AG04449 (cell line): ENCODE measurements around the gene TPM1.

ENCODE experiments used
- CTCF ChIA-PET: fragments of 350-600 bp; formaldehyde crosslinking; extraction: SDS; loops from one replicate; lab custom pipeline; 2021; ENCODE audit warnings: antibody characterized with exemption; lab: Yijun Ruan, JAX
- POLR2A ChIA-PET: fragments of 400-600, 350-600 bp; formaldehyde crosslinking; extraction: SDS; loops from one replicate; lab custom pipeline; 2020; ENCODE audit warnings: antibody characterized with exemption, inconsistent platforms; lab: Yijun Ruan, JAX
- DNase-seq: peaks from one replicate; pipeline ENCODE4 v3.0.0-alpha.2; 2010; ENCODE audit warnings: low read depth, low spot score
- H3K4me3 ChIP-seq: 2 replicates; pipeline ENCODE4 v1.5.1; 2011; ENCODE audit warnings: low read depth, mild to moderate bottlenecking, control low read depth, low read length
- TF ChIP-seq, protein P1 (sequence below): IDR thresholded peaks from one replicate; pipeline ENCODE4 v1.5.1; 2011; ENCODE audit warnings: mild to moderate bottlenecking, moderate library complexity, low read length, control low read depth, inconsistent platforms; ENCODE audit not compliant: insufficient read depth; ENCODE audit errors: missing control alignments

The TPM1 gene

DNA sequence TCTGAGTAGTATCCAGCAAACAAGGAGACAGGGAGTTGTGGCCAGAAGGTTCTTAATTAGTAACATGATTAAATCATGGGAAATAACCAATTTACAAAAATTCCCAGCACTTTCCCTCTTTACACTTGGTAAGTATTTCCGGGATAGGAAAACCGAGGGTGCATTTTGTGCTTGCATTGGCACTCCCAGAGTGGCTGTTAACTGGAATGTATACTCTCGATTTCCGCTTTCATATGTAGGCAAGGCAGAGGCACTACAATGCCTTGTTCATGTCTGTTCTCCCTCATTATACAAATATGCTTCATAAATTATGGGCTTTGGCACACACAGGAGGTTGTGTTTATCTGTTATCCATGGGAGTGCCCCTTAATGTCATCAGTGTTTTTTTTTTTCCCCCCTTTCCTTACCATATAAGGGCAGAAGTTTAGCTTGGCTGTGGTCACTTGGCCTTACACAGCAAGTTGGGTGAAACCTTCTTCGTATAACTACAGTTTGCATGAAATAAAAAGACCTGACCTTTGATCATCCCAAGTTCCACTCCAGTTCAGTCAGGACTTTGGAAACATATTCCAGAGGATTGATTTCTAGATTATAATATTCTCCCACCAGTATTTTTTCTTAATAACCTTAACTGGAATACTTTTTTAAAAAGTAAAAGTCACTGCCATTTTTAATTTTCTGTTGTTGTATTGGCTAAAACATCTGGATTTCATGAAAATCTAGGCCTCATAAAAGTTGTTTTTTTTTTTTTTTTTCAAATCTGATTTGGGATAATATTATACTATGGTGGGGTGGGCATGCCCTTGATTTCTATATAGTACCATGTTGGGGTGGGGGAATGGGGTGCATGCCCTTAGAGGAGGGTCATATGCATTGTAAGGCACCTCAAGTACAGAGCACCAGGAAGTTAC is 8.9 kb downstream of the TPM1 start:
- H3K4me3 ChIP-seq = no peak overlapping the region
- CTCF ChIA-PET = interaction anchor here (0.7 to 3.8 kb wide), 2 partner anchors 204 to 270 kb away, joined by 3 to 14 read pairs; no protein-coding TSS in a partner anchor
- POLR2A ChIA-PET = interaction anchor here (0.6 to 2.2 kb wide), 3 partner anchors 9 to 269 kb away, joined by 3 to 11 read pairs (median 5); partner anchors contain the start of gene TPM1
- no peak for DNase-seq
- TF ChIP-seq, protein P1, sequence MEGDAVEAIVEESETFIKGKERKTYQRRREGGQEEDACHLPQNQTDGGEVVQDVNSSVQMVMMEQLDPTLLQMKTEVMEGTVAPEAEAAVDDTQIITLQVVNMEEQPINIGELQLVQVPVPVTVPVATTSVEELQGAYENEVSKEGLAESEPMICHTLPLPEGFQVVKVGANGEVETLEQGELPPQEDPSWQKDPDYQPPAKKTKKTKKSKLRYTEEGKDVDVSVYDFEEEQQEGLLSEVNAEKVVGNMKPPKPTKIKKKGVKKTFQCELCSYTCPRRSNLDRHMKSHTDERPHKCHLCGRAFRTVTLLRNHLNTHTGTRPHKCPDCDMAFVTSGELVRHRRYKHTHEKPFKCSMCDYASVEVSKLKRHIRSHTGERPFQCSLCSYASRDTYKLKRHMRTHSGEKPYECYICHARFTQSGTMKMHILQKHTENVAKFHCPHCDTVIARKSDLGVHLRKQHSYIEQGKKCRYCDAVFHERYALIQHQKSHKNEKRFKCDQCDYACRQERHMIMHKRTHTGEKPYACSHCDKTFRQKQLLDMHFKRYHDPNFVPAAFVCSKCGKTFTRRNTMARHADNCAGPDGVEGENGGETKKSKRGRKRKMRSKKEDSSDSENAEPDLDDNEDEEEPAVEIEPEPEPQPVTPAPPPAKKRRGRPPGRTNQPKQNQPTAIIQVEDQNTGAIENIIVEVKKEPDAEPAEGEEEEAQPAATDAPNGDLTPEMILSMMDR = no peak

DNA sequence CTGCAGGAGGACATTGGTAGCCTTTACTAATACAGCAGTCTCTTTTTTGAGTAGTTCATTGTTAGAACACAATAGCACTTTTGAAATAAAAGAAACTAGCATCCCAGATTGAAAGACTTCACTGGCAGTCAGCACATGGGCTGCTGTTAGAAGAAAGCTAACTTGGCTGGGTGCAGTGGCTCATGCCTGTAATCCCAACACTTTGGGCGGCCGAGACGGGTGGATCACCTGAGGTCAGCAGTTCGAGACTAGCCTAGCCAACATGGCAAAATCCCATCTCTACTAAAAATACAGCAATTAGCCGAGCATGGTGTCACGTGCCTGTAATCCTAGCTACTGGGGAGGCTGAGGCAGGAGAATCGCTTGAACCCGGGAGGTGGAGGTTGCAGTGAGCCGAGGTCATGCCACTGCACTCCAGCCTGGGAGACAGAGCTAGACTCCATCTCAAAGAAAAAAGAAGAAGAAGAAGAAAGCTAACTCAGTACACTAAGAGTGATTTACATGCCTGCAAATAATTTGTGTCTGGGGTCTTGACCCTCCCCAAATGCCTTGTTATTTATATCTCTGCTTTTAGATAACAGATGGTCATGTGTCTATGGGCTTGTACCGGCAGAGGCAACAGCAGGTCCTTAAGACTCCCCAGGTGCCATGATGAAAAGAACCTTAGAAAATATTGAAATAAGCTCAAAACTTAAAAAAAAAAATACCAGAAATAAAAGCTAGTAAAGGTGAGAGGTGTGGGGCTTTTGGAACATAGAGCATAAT is 9.7 kb downstream of the TPM1 start:
- ChIA-PET CTCF (interaction anchor here (0.9 to 3.8 kb wide), 5 partner anchors 204 to 310 kb away, joined by 3 to 14 read pairs (median 4); no protein-coding TSS in a partner anchor), POLR2A (interaction anchor here (0.6 to 2.2 kb wide), 10 partner anchors 10 to 271 kb away, joined by 3 to 11 read pairs (median 4); partner anchors contain the start of gene TPM1)
- no peak overlapping the region for H3K4me3 ChIP-seq
- DNase-seq = no peak
- TF ChIP-seq, protein P1 = no peak

DNA sequence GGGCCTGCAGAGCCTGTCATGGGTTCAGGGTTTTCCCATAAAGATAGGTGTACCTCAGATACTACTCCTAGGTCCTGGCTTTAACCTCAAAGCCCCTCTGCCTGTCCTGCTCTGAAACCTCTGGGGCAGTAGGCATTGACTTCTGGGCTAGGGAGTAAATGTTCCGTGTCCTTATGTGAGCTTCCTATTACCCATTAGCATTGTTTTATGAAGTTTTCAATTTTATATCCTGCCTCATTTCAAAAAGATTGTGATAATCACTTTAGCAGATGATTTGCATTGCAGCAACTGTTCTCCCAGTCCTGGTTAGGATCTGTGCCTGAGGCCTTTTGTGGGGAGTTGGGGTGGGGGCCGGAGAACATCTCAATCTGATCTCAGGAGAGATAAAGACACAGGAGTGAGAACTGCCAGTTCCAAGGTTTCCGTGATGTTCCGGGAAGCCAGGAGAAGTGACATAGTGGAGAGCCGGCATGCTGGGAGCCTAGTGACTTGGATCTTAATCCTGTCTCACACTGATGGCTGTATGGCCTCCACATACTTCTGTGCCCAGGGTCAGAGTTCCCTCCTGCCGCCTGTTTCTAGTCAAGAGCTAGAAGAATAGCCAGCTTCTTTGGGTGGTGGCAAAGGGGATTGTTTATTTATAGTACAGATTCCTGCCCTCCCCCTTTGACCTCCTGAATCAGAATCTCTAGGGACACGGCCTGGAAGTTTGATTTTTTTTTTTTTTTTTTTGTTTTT is 10.6 kb downstream of the TPM1 start:
- TF ChIP-seq, protein P1 = no peak
- no peak for DNase-seq
- POLR2A ChIA-PET = interaction anchor here (0.6 to 2.2 kb wide), 16 partner anchors 11 to 310 kb away, joined by 3 to 11 read pairs (median 3); partner anchors contain the start of gene TPM1
- H3K4me3 ChIP-seq = no peak overlapping the region
- CTCF ChIA-PET = interaction anchor here (0.9 to 3.8 kb wide), 6 partner anchors 12 to 310 kb away, joined by 3 to 14 read pairs (median 4); no protein-coding TSS in a partner anchor

DNA sequence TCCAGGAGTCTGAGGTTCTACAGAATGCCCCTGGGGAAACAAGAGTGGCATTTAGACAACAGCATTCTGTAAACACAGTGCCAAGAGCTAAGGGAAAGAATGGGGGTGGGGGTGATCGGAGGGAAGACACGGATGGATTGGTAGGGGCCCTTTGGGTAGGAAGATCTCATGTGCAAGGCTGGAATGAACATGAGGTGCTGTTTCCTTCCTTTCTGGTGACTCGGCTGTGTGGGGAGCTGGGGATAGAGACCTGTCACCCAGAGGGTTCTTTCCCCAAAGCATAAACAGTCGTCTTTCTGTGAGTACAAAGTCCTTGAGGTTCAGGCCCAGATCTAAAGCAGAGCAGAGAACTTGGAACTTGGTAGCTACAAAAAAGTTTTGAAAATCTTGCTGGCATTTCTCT is 11.7 kb downstream of the TPM1 start:
- DNase-seq = no peak
- ChIA-PET POLR2A (interaction anchor here (0.6 to 1.5 kb wide), 4 partner anchors 12 to 179 kb away, joined by 3 to 7 read pairs (median 3); no protein-coding TSS in a partner anchor), CTCF (interaction anchor here (1.2 to 3.8 kb wide), 2 partner anchors 11 to 272 kb away, joined by 4 to 14 read pairs; no protein-coding TSS in a partner anchor)
- H3K4me3 ChIP-seq = no peak overlapping the region
- TF ChIP-seq, protein P1 = no peak

DNA sequence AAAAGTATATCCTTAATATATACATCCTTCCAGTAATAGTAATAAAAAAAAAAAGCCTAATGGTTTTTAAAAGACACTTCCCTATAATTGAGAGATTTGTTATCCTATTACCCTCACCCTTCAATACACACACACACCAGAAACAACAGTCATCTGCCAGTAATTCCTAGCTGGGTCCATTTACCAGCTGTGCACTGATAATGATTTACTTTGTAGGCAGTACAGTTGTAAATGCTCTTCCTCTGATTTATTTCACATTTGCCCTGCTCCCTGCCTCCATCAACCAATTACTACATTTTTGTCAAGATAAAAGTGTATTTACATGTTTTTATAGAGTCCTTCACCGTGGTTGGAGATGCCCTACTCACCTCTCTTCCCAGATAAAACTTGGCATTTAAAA is 12.4 kb downstream of the TPM1 start:
- H3K4me3 ChIP-seq = no peak overlapping the region
- POLR2A ChIA-PET = interaction anchor here (1.1 kb wide), 1 partner anchor 35 kb away, joined by 3 read pairs; no protein-coding TSS in a partner anchor
- CTCF ChIA-PET = interaction anchor here (0.8 to 3.8 kb wide), 3 partner anchors 13 to 273 kb away, joined by 3 to 14 read pairs (median 3); no protein-coding TSS in a partner anchor
- TF ChIP-seq, protein P1 = no peak
- DNase-seq = no peak
